SK-N-SH treated with all-trans-retinoic acid at 6 μM for 48 hours (cell line): ENCODE measurements around the gene GRK1.

Source experiments
- ARNTL ChIP-seq: fragments of 450-650 bp; formaldehyde crosslinking; IDR thresholded peaks from 2 replicates; pipeline ENCODE4 v1.5.0; 2020; ENCODE audit warnings: low read depth, mild to moderate bottlenecking, moderate library complexity, borderline replicate concordance
- BACH2 ChIP-seq: fragments of 250-450 bp; sonication (Bioruptor Pico); IDR thresholded peaks from 2 replicates; pipeline ENCODE4 v1.9.0; 2021; ENCODE audit warnings: mild to moderate bottlenecking, borderline replicate concordance
- PATZ1 ChIP-seq: fragments of 250-450 bp; sonication (Bioruptor Pico); IDR thresholded peaks from 2 replicates; pipeline ENCODE4 v1.8.0; 2020; ENCODE audit warnings: mild to moderate bottlenecking, moderate library complexity, borderline replicate concordance
- ZC3H10 ChIP-seq: fragments of 250-450 bp; sonication (Bioruptor Pico); IDR thresholded peaks from 2 replicates; pipeline ENCODE4 v1.5.1; 2021; ENCODE audit warnings: mild to moderate bottlenecking, moderate library complexity
- ZFP3 ChIP-seq: fragments of 250-450 bp; sonication (Bioruptor Pico); IDR thresholded peaks from 2 replicates; pipeline ENCODE4 v1.5.0; 2020; ENCODE audit warnings: mild to moderate bottlenecking, moderate library complexity
- ZNF565 ChIP-seq: fragments of 450-650 bp; formaldehyde crosslinking; conservative IDR thresholded peaks from 2 replicates; pipeline ENCODE4 v1.5.0; 2020; ENCODE audit warnings: low read depth, mild to moderate bottlenecking, moderate library complexity

GRCh38 chr13:113630296-113630695 lies 36.7 kb upstream of the GRK1 start:
- TF ChIP-seq PATZ1 (CRISPR knock-in tag) (no peak), ZNF565 (CRISPR knock-in tag) (no peak), ARNTL (CRISPR knock-in tag) (no peak), ZC3H10 (CRISPR knock-in tag) (no peak), BACH2 (CRISPR knock-in tag) (no peak), ZFP3 (CRISPR knock-in tag) (no peak)
